Left ventricle myocardium inferior (tissue), 1 donor: ENCODE measurements around the gene GPBP1. TPM values are rescaled to one million over a fixed set of nuclear protein-coding genes. Genes with fewer than 3 reads are reported as not detected.

Experiments
- DNase-seq: peaks from one replicate; pipeline ENCODE4 v3.0.0-alpha.2; 2020
- H3K27ac ChIP-seq: fragments of 200-600 bp; replicated peaks from 2 replicates; pipeline ENCODE4 v1.8.0; 2021
- H3K27me3 ChIP-seq: fragments of 200-600 bp; 2 replicates; pipeline ENCODE4 v1.8.0; 2021; ENCODE audit warnings: low read depth
- H3K36me3 ChIP-seq: fragments of 200-600 bp; 2 replicates; pipeline ENCODE4 v1.8.0; 2021
- H3K4me1 ChIP-seq: fragments of 200-600 bp; 2 replicates; pipeline ENCODE4 v1.8.0; 2021
- H3K4me3 ChIP-seq: fragments of 200-600 bp; 2 replicates; pipeline ENCODE4 v1.8.0; 2021; ENCODE audit warnings: mild to moderate bottlenecking, moderate library complexity
- H3K9me3 ChIP-seq: fragments of 200-600 bp; replicated peaks from 2 replicates; pipeline ENCODE4 v1.8.0; 2021
- CTCF ChIP-seq: fragments of 200-600 bp; IDR thresholded peaks from 2 replicates; pipeline ENCODE4 v1.8.0; 2021; ENCODE audit warnings: antibody characterized with exemption, mild to moderate bottlenecking, borderline replicate concordance
- intact Hi-C: fragments of 100-400 bp; cut with micrococcal nuclease; formaldehyde crosslinking; loops from one replicate; pipeline ENCODE4 v1.11.0; 2022
- long read RNA-seq: library from polyadenylated mRNA; unstranded; transcript quantifications from one replicate; pipeline ENCODE4 v2.0.0, GENCODE V29; 2021
- total RNA-seq: library from RNA; stranded (reverse); fragmentation: NEBNext Ultra II Directional; extraction: Animal tissue kit (Norgen Biotek cat#: 25700); gene quantifications from one replicate; pipeline ENCODE4 v1.2.1, GENCODE V29; 2021
- donor health status: DM: no; HTN: yes; CAD: no; lungs with severe emphysema.

GPBP1 gene
- total RNA-seq: 47.4 TPM
- long read RNA-seq, full-length matches to known transcripts: 57 of 128 reads
- long read RNA-seq, partial matches to known transcripts: 9 of 128 reads
- long read RNA-seq, other reads (novel, unspliced or antisense): 62 of 128 reads

- Histone ChIP-seq H3K27ac (peak within 1 kb of the TSS; percentile 97), H3K27me3 (no peaks in the 10 kb centered on the region), H3K4me1 (peaks cover 58% of the 10 kb centered on the region), H3K4me3 (peak within 1 kb of the TSS; percentile 87), H3K36me3 (no peaks in the 10 kb centered on the region), H3K9me3 (no peaks in the 10 kb centered on the region)
- no peak for TF ChIP-seq CTCF
- intact Hi-C loops: no loop called here
- DNase-seq: peak; percentile 99
These were observed at the start of gene GPBP1 for GRCh38 chr5:57173319-57174127. Gene GPBP1, plus strand, starts transcription at chr5:57174059. Its CDS starts 40,072 bp downstream, at chr5:57214131.

- DNase-seq: no peak
- Histone ChIP-seq H3K4me3 (no peak overlapping the region), H3K9me3 (peaks cover 5% of the 10 kb centered on the region), H3K27me3 (no peaks in the 10 kb centered on the region), H3K27ac (no peak overlapping the region), H3K4me1 (no peaks in the 10 kb centered on the region), H3K36me3 (no peaks in the 10 kb centered on the region)
- intact Hi-C loops: no loop called here
- TF ChIP-seq CTCF: no peak
These were observed 45.5 kb upstream of the GPBP1 start for GRCh38 chr5:57128325-57128724.

- Histone ChIP-seq H3K4me1 (no peaks in the 10 kb centered on the region), H3K27me3 (no peaks in the 10 kb centered on the region), H3K9me3 (no peaks in the 10 kb centered on the region), H3K4me3 (no peak overlapping the region), H3K36me3 (no peaks in the 10 kb centered on the region), H3K27ac (no peak overlapping the region)
- intact Hi-C loops: no loop called here
- DNase-seq: no peak
- no peak for TF ChIP-seq CTCF
These were observed 40.3 kb upstream of the GPBP1 start for GRCh38 chr5:57133574-57133973.

GRCh38 chr5:57137401-57137800 is 36.5 kb upstream of the GPBP1 start:
- no peaks in the 10 kb centered on the region for H3K9me3 ChIP-seq
- H3K4me3 ChIP-seq: no peak overlapping the region
- intact Hi-C loops: no loop called here

GRCh38 chr5:57152316-57152715 is 21.5 kb upstream of the GPBP1 start:
- no peaks in the 10 kb centered on the region for H3K4me1 ChIP-seq
- DNase-seq: no peak
- TF ChIP-seq CTCF: no peak
- no peaks in the 10 kb centered on the region for H3K36me3 ChIP-seq
- no peaks in the 10 kb centered on the region for H3K27me3 ChIP-seq
- intact Hi-C loops: no loop called here
- no peak overlapping the region for H3K4me3 ChIP-seq
- peaks cover 5% of the 10 kb centered on the region for H3K9me3 ChIP-seq
- no peak overlapping the region for H3K27ac ChIP-seq

More at GRCh38 chr5:57137401-57137800, 36.5 kb upstream of the GPBP1 start:
- Histone ChIP-seq H3K4me1 (no peaks in the 10 kb centered on the region), H3K27me3 (no peaks in the 10 kb centered on the region), H3K36me3 (no peaks in the 10 kb centered on the region), H3K27ac (no peak overlapping the region)
- no peak for DNase-seq
- no peak for TF ChIP-seq CTCF
